SU-DHL-6 (cell line): ENCODE results near the gene SPATA32.

Experiments
- H2AFZ ChIP-seq: fragments of 200-600 bp; sonication (generic); 2 replicates; pipeline ENCODE4 v1.6.1; 2014; ENCODE audit warnings: low read depth, mild to moderate bottlenecking, moderate library complexity, mixed read lengths, antibody characterized with exemption, low read length; ENCODE audit not compliant: severe bottlenecking
- H3F3A ChIP-seq: fragments of 200-600 bp; shearing (Covaris generic); 2 replicates; pipeline ENCODE4 v1.6.0; 2016; ENCODE audit warnings: antibody characterized with exemption, mild to moderate bottlenecking; ENCODE audit not compliant: insufficient read depth
- H3K27ac ChIP-seq: fragments of 200-600 bp; sonication (generic); 2 replicates; pipeline ENCODE4 v1.5.1; 2016; ENCODE audit warnings: low read depth, mild to moderate bottlenecking, low read length, moderate library complexity, mixed read lengths
- H3K27me3 ChIP-seq: fragments of 200-600 bp; sonication (generic), shearing (Covaris generic); 2 replicates; pipeline ENCODE4 v1.6.0; 2014; ENCODE audit warnings: mild to moderate bottlenecking, low read length
- H3K36me3 ChIP-seq: fragments of 200-600 bp; sonication (generic); 2 replicates; pipeline ENCODE4 v1.6.1; 2014; ENCODE audit warnings: mild to moderate bottlenecking, low read length, mixed read lengths
- H3K4me2 ChIP-seq: fragments of 300-600, 200-600 bp; shearing (Covaris generic), sonication (generic); 2 replicates; pipeline ENCODE4 v1.6.0; 2014; ENCODE audit warnings: low read length, low read depth, mild to moderate bottlenecking; ENCODE audit not compliant: poor library complexity, severe bottlenecking
- H3K4me3 ChIP-seq: fragments of 200-600 bp; sonication (generic); 2 replicates; pipeline ENCODE4 v1.5.1; 2014; ENCODE audit warnings: antibody characterized with exemption, low read length, mild to moderate bottlenecking, mixed read lengths; ENCODE audit not compliant: insufficient read depth, poor library complexity, severe bottlenecking
- H3K79me2 ChIP-seq: fragments of 200-600 bp; sonication (generic); 2 replicates; pipeline ENCODE4 v1.6.1; 2014; ENCODE audit warnings: mild to moderate bottlenecking, low read length, moderate library complexity; ENCODE audit not compliant: insufficient read depth
- H3K9ac ChIP-seq: fragments of 200-600 bp; sonication (generic); 2 replicates; pipeline ENCODE4 v1.7.0; 2014; ENCODE audit warnings: mild to moderate bottlenecking, low read length
- H3K9me2 ChIP-seq: fragments of 200-600 bp; sonication (generic); replicated peaks from 2 replicates; pipeline ENCODE4 v1.6.1; 2014; ENCODE audit warnings: low read length; ENCODE audit not compliant: insufficient read depth
- H3K9me3 ChIP-seq: fragments of 200-600 bp; sonication (generic); 2 replicates; pipeline ENCODE4 v1.6.1; 2014; ENCODE audit warnings: low read length, mixed read lengths; ENCODE audit not compliant: insufficient read depth
- H4K20me1 ChIP-seq: fragments of 200-600 bp; sonication (generic); 2 replicates; pipeline ENCODE4 v1.6.1; 2014; ENCODE audit warnings: low read depth, mild to moderate bottlenecking, antibody characterized with exemption, low read length, moderate library complexity, mixed read lengths
- CTCF ChIP-seq: fragments of 200-600 bp; sonication (generic); IDR thresholded peaks from one replicate; pipeline ENCODE4 v1.5.1; 2017; ENCODE audit warnings: antibody characterized with exemption, mild to moderate bottlenecking, low read length, moderate library complexity; ENCODE audit not compliant: insufficient read depth, poor library complexity, severe bottlenecking
- EZH2phosphoT487 ChIP-seq: fragments of 200-600 bp; sonication (generic), shearing (Covaris generic); conservative IDR thresholded peaks from 2 replicates; pipeline ENCODE4 v1.6.1; 2018; ENCODE audit warnings: mild to moderate bottlenecking, antibody characterized with exemption, low read length, moderate library complexity, mixed read lengths

SPATA32 gene

GRCh38 chr17:45307290-45308015 is 45.6 kb upstream of the SPATA32 start:
- no peak overlapping the region for H3K27ac ChIP-seq

GRCh38 chr17:45306623-45307022 is 44.7 kb upstream of the SPATA32 start:
- H3K79me2 ChIP-seq, result peaks cover 47% of the 10 kb centered on the region

More at GRCh38 chr17:45307290-45308015, 45.6 kb upstream of the SPATA32 start:
- TF ChIP-seq CTCF (no peak), EZH2phosphoT487 (no peak)
- no peak overlapping the region for H3K9ac ChIP-seq
- peaks cover 55% of the 10 kb centered on the region for H3K79me2 ChIP-seq
- H3F3A ChIP-seq, result no peaks in the 10 kb centered on the region
- no peak overlapping the region for H3K4me3 ChIP-seq
- no peak overlapping the region for H2AFZ ChIP-seq
- no peaks in the 10 kb centered on the region for H4K20me1 ChIP-seq
- no peaks in the 10 kb centered on the region for H3K36me3 ChIP-seq
- no peaks in the 10 kb centered on the region for H3K9me3 ChIP-seq
- H3K27me3 ChIP-seq, result no peaks in the 10 kb centered on the region
- H3K4me2 ChIP-seq, result no peak overlapping the region
- H3K9me2 ChIP-seq, result no peaks in the 10 kb centered on the region

GRCh38 chr17:45306094-45306493 is 44.2 kb upstream of the SPATA32 start:
- H4K20me1 ChIP-seq, result no peaks in the 10 kb centered on the region

More at GRCh38 chr17:45306623-45307022, 44.7 kb upstream of the SPATA32 start:
- H3K4me2 ChIP-seq, result no peak overlapping the region
- no peak overlapping the region for H3K9ac ChIP-seq
- H3K27ac ChIP-seq, result no peak overlapping the region
- H3K9me3 ChIP-seq, result no peaks in the 10 kb centered on the region
- TF ChIP-seq CTCF (no peak), EZH2phosphoT487 (no peak)
- no peaks in the 10 kb centered on the region for H3F3A ChIP-seq
- no peaks in the 10 kb centered on the region for H3K27me3 ChIP-seq
- H3K9me2 ChIP-seq, result no peaks in the 10 kb centered on the region
- H4K20me1 ChIP-seq, result no peaks in the 10 kb centered on the region
- H3K36me3 ChIP-seq, result no peaks in the 10 kb centered on the region
- H2AFZ ChIP-seq, result no peak overlapping the region
- H3K4me3 ChIP-seq, result no peak overlapping the region

More at GRCh38 chr17:45306094-45306493, 44.2 kb upstream of the SPATA32 start:
- TF ChIP-seq EZH2phosphoT487, result no peak
- no peak for TF ChIP-seq CTCF
- no peaks in the 10 kb centered on the region for H3K9me3 ChIP-seq
- no peak overlapping the region for H3K4me3 ChIP-seq
- no peak overlapping the region for H3K27ac ChIP-seq
- no peaks in the 10 kb centered on the region for H3K27me3 ChIP-seq
- peaks cover 41% of the 10 kb centered on the region for H3K79me2 ChIP-seq
- no peaks in the 10 kb centered on the region for H3K9me2 ChIP-seq
- no peaks in the 10 kb centered on the region for H3F3A ChIP-seq
- H2AFZ ChIP-seq, result no peak overlapping the region
- no peak overlapping the region for H3K9ac ChIP-seq
- H3K4me2 ChIP-seq, result no peak overlapping the region
- H3K36me3 ChIP-seq, result no peaks in the 10 kb centered on the region
